Loucy (cell line): Measurements from ENCODE around the gene MAP7D3.

Source experiments
- H2AFZ ChIP-seq: fragments of 200-600 bp; sonication (generic); 2 replicates; pipeline ENCODE4 v1.6.0; 2016; ENCODE audit warnings: antibody characterized with exemption, mild to moderate bottlenecking, low read length, moderate library complexity
- H3F3A ChIP-seq: fragments of 200-600 bp; 2 replicates; pipeline ENCODE4 v1.6.0; 2016; ENCODE audit warnings: antibody characterized with exemption, low read depth, mild to moderate bottlenecking
- H3K27me3 ChIP-seq: fragments of 200-600 bp; sonication (generic); 2 replicates; pipeline ENCODE4 v1.6.1; 2014; ENCODE audit warnings: low read length, mild to moderate bottlenecking; ENCODE audit not compliant: insufficient read depth, poor library complexity, severe bottlenecking
- H3K36me3 ChIP-seq: fragments of 200-600 bp; sonication (generic); 2 replicates; pipeline ENCODE4 v1.6.1; 2016; ENCODE audit warnings: low read length; ENCODE audit not compliant: insufficient read depth
- H3K4me1 ChIP-seq: fragments of 200-600 bp; sonication (generic); 2 replicates; pipeline ENCODE4 v1.5.1; 2014; ENCODE audit warnings: low read length, mild to moderate bottlenecking; ENCODE audit not compliant: insufficient read depth, poor library complexity, severe bottlenecking
- H3K4me2 ChIP-seq: fragments of 200-600 bp; sonication (generic); 2 replicates; pipeline ENCODE4 v1.6.0; 2014; ENCODE audit warnings: antibody characterized with exemption, low read length, low read depth, mild to moderate bottlenecking; ENCODE audit not compliant: poor library complexity, severe bottlenecking
- H3K4me3 ChIP-seq: fragments of 200-600 bp; sonication (generic); 2 replicates; pipeline ENCODE4 v1.5.1; 2014; ENCODE audit warnings: low read length, mild to moderate bottlenecking, mixed read lengths; ENCODE audit not compliant: poor library complexity, severe bottlenecking
- H3K79me2 ChIP-seq: fragments of 200-600 bp; sonication (generic); 2 replicates; pipeline ENCODE4 v1.6.1; 2014; ENCODE audit warnings: low read length; ENCODE audit not compliant: insufficient read depth
- H3K9ac ChIP-seq: fragments of 200-600 bp; sonication (generic); 2 replicates; pipeline ENCODE4 v1.6.0; 2014; ENCODE audit warnings: mild to moderate bottlenecking, low read depth, low read length, moderate library complexity; ENCODE audit not compliant: poor library complexity, severe bottlenecking
- H3K9me2 ChIP-seq: fragments of 200-600 bp; sonication (generic); replicated peaks from 2 replicates; pipeline ENCODE4 v1.6.1; 2016; ENCODE audit warnings: low read depth, low read length, mixed read lengths
- H3K9me3 ChIP-seq: fragments of 200-600 bp; sonication (generic); 2 replicates; pipeline ENCODE4 v1.6.1; 2014; ENCODE audit warnings: mild to moderate bottlenecking, antibody characterized with exemption, low read length, low read depth; ENCODE audit not compliant: insufficient read depth
- H4K20me1 ChIP-seq: fragments of 200-600 bp; sonication (generic); 2 replicates; pipeline ENCODE4 v1.6.0; 2014; ENCODE audit warnings: antibody characterized with exemption, low read length, mild to moderate bottlenecking; ENCODE audit not compliant: insufficient read depth, poor library complexity, severe bottlenecking
- EZH2phosphoT487 ChIP-seq: fragments of 200-600 bp; IDR thresholded peaks from 2 replicates; pipeline ENCODE4 v1.6.1; 2018; ENCODE audit warnings: antibody characterized with exemption, mild to moderate bottlenecking, moderate library complexity, borderline replicate concordance
- TF ChIP-seq, protein P1 (sequence below): fragments of 200-600 bp; sonication (generic); conservative IDR thresholded peaks from 2 replicates; pipeline ENCODE4 v1.5.1; 2014; ENCODE audit warnings: mild to moderate bottlenecking, antibody characterized with exemption, low read length

MAP7D3 gene

GRCh38 chrX:136196691-136197155 lies 54.5 kb downstream of the MAP7D3 start:
- peaks cover 8% of the 10 kb centered on the region for H3K4me1 ChIP-seq
- no peak overlapping the region for H3K4me3 ChIP-seq
- H3F3A ChIP-seq, result no peaks in the 10 kb centered on the region
- H3K9ac ChIP-seq, result no peak overlapping the region
- H3K36me3 ChIP-seq, result no peaks in the 10 kb centered on the region
- H4K20me1 ChIP-seq, result no peaks in the 10 kb centered on the region
- no peak overlapping the region for H3K4me2 ChIP-seq
- no peak for TF ChIP-seq EZH2phosphoT487
- TF ChIP-seq, protein P1, sequence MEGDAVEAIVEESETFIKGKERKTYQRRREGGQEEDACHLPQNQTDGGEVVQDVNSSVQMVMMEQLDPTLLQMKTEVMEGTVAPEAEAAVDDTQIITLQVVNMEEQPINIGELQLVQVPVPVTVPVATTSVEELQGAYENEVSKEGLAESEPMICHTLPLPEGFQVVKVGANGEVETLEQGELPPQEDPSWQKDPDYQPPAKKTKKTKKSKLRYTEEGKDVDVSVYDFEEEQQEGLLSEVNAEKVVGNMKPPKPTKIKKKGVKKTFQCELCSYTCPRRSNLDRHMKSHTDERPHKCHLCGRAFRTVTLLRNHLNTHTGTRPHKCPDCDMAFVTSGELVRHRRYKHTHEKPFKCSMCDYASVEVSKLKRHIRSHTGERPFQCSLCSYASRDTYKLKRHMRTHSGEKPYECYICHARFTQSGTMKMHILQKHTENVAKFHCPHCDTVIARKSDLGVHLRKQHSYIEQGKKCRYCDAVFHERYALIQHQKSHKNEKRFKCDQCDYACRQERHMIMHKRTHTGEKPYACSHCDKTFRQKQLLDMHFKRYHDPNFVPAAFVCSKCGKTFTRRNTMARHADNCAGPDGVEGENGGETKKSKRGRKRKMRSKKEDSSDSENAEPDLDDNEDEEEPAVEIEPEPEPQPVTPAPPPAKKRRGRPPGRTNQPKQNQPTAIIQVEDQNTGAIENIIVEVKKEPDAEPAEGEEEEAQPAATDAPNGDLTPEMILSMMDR, result no peak
- no peak overlapping the region for H2AFZ ChIP-seq
- H3K9me2 ChIP-seq, result no peaks in the 10 kb centered on the region
- no peaks in the 10 kb centered on the region for H3K9me3 ChIP-seq
- no peaks in the 10 kb centered on the region for H3K79me2 ChIP-seq
- H3K27me3 ChIP-seq, result no peaks in the 10 kb centered on the region

GRCh38 chrX:136195247-136195646 lies 56.0 kb downstream of the MAP7D3 start:
- H3K36me3 ChIP-seq, result no peaks in the 10 kb centered on the region
- no peaks in the 10 kb centered on the region for H3K27me3 ChIP-seq
- no peaks in the 10 kb centered on the region for H3K79me2 ChIP-seq
- no peaks in the 10 kb centered on the region for H3K9me2 ChIP-seq
- H3K4me2 ChIP-seq, result no peak overlapping the region
- no peaks in the 10 kb centered on the region for H4K20me1 ChIP-seq
- no peak overlapping the region for H3K9ac ChIP-seq
- H3F3A ChIP-seq, result no peaks in the 10 kb centered on the region
- H3K4me1 ChIP-seq, result peaks cover 8% of the 10 kb centered on the region
- H3K9me3 ChIP-seq, result no peaks in the 10 kb centered on the region
- no peak overlapping the region for H3K4me3 ChIP-seq
- TF ChIP-seq EZH2phosphoT487, result no peak
- TF ChIP-seq, protein P1, result no peak
- H2AFZ ChIP-seq, result no peak overlapping the region

DNA sequence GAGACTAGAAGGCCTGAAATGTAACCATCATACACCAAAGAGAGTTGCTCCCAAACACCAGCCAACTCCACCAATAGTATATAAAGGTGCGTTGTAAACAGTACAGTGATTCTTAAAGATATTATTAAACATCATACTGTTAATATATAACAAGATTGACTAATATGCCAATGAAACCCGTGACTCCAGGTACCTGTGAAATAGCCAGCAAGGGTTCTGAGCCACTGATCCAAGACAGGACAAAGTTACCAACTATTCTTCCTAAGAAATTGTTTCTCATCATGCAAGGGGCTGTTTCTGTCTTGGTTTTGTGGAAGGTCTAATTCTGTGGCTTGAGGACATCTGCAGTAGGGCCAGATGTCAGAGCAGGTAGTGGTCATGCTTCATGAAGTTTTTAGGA lies 56.7 kb downstream of the MAP7D3 start:
- Histone ChIP-seq H3K4me2 (no peak overlapping the region), H3F3A (no peaks in the 10 kb centered on the region), H3K9me2 (no peaks in the 10 kb centered on the region), H3K4me1 (peaks cover 8% of the 10 kb centered on the region), H3K9me3 (no peaks in the 10 kb centered on the region), H2AFZ (no peak overlapping the region), H3K9ac (no peak overlapping the region), H3K36me3 (no peaks in the 10 kb centered on the region), H3K4me3 (no peak overlapping the region), H3K79me2 (no peaks in the 10 kb centered on the region), H4K20me1 (no peaks in the 10 kb centered on the region), H3K27me3 (no peaks in the 10 kb centered on the region)
- TF ChIP-seq, protein P1, result no peak
- TF ChIP-seq EZH2phosphoT487, result no peak
